Neural cell (in vitro differentiated cells): ENCODE data around the gene ITPRIP.

Experiments
- CTCF ChIP-seq: fragments of 450-650 bp; IDR thresholded peaks from 2 replicates; pipeline ENCODE4 v1.5.1; 2014; ENCODE audit warnings: antibody characterized with exemption, mild to moderate bottlenecking, moderate library complexity; ENCODE audit not compliant: poor library complexity, severe bottlenecking
- EP300 ChIP-seq: fragments of 450-650 bp; conservative IDR thresholded peaks from 2 replicates; pipeline ENCODE4 v1.6.1; 2014; ENCODE audit warnings: antibody characterized with exemption, mild to moderate bottlenecking, moderate library complexity; ENCODE audit not compliant: poor library complexity, severe bottlenecking
- EZH2 ChIP-seq: fragments of 200-600, 300-800 bp; shearing (Covaris generic), sonication (generic); IDR thresholded peaks from 2 replicates; pipeline ENCODE4 v1.6.1; 2014; ENCODE audit warnings: antibody characterized with exemption, low read length, borderline replicate concordance, mild to moderate bottlenecking; ENCODE audit not compliant: insufficient read depth, poor library complexity, severe bottlenecking
- POLR2AphosphoS5 ChIP-seq: IDR thresholded peaks from 2 replicates; pipeline ENCODE4 v1.6.1; 2012
- RAD21 ChIP-seq: fragments of 450-650 bp; conservative IDR thresholded peaks from 2 replicates; pipeline ENCODE4 v1.6.1; 2014; ENCODE audit warnings: antibody characterized with exemption, mild to moderate bottlenecking, moderate library complexity
- REST ChIP-seq: IDR thresholded peaks from 2 replicates; pipeline ENCODE4 v1.6.1; 2012; ENCODE audit warnings: borderline replicate concordance
- TAF1 ChIP-seq: IDR thresholded peaks from 2 replicates; pipeline ENCODE4 v1.6.1; 2012; ENCODE audit warnings: low read depth

GRCh38 chr10:104350127-104350635, 11.9 kb upstream of the ITPRIP start:
- TF ChIP-seq CTCF, result peak; percentile 86
- no peak for TF ChIP-seq POLR2AphosphoS5
- no peak for TF ChIP-seq REST
- TF ChIP-seq EZH2, result no peak
- TF ChIP-seq RAD21, result peak; percentile 87
- no peak for TF ChIP-seq EP300
- no peak for TF ChIP-seq TAF1
